Neutrophil (primary cell): Measurements from ENCODE around the gene WASF1.

Source experiments
- H3K27ac ChIP-seq: fragments of 200-600 bp; sonication (generic); 2 replicates; pipeline ENCODE4 v1.5.1; 2016; ENCODE audit warnings: mild to moderate bottlenecking, moderate library complexity
- H3K27me3 ChIP-seq: fragments of 200-600 bp; sonication (generic); 2 replicates; pipeline ENCODE4 v1.6.0; 2016; ENCODE audit warnings: mild to moderate bottlenecking
- H3K36me3 ChIP-seq: fragments of 200-600 bp; sonication (generic); 2 replicates; pipeline ENCODE4 v1.5.1; 2017
- H3K4me1 ChIP-seq, 2 experiments: fragments of 200-600 bp in 1 of 2; sonication (generic) in 1 of 2; 1 replicate in 1 of 2; 2 replicates in 1 of 2; pipeline versions ENCODE4 v1.5.1 to v1.6.1; 2013 to 2016; ENCODE audit warnings: low read depth in 1 of 2, low read length in 1 of 2, mild to moderate bottlenecking in 1 of 2, moderate library complexity in 1 of 2; ENCODE audit not compliant: control insufficient read depth in 1 of 2, insufficient read depth in 1 of 2
- H3K4me3 ChIP-seq, 2 experiments: fragments of 200-600 bp in 1 of 2; sonication (generic) in 1 of 2; 1 replicate in 1 of 2; 2 replicates in 1 of 2; pipeline ENCODE4 v1.5.1; 2013 to 2016; ENCODE audit warnings: low read depth in 1 of 2, low read length in 1 of 2, mild to moderate bottlenecking in 1 of 2, moderate library complexity in 1 of 2
- H3K9me3 ChIP-seq: fragments of 200-600 bp; sonication (generic); 2 replicates; pipeline ENCODE4 v1.5.1; 2016
- TF ChIP-seq, protein P1 (sequence below): fragments of 200-600 bp; sonication (generic); IDR thresholded peaks from 2 replicates; pipeline ENCODE4 v1.5.1; 2016; ENCODE audit warnings: antibody characterized with exemption

Gene WASF1

DNA sequence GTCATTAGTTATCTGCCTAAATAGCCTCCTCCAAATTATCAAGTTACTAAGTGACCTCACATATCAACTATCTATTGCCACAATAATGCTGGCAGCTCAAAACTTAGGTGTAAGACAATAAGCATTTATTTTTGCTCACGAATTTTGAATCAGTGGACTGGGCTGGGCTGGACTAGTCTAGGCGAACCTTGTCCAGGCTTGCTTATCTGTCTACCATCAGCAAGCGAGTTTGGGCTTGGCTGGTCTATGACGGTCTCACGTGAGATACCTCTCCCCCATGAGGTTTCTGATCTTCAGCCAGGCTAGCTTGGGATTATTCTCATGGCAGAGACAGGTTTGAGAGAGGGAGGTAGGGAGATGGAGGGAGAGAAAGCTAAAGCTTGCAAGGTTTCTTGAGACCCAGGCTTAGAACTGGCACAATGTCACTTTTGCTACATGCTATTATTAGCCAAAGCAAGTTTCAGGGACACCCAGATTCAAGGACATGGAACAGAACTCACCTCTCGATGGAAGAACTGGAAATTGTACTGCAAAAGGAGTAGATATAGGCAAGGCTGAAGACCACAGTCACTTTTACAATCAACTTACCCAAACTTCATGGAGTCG is 80.9 kb downstream of the WASF1 start:
- H3K36me3 ChIP-seq, result no peaks in the 10 kb centered on the region
- H3K27ac ChIP-seq, result no peak overlapping the region
- TF ChIP-seq, protein P1, sequence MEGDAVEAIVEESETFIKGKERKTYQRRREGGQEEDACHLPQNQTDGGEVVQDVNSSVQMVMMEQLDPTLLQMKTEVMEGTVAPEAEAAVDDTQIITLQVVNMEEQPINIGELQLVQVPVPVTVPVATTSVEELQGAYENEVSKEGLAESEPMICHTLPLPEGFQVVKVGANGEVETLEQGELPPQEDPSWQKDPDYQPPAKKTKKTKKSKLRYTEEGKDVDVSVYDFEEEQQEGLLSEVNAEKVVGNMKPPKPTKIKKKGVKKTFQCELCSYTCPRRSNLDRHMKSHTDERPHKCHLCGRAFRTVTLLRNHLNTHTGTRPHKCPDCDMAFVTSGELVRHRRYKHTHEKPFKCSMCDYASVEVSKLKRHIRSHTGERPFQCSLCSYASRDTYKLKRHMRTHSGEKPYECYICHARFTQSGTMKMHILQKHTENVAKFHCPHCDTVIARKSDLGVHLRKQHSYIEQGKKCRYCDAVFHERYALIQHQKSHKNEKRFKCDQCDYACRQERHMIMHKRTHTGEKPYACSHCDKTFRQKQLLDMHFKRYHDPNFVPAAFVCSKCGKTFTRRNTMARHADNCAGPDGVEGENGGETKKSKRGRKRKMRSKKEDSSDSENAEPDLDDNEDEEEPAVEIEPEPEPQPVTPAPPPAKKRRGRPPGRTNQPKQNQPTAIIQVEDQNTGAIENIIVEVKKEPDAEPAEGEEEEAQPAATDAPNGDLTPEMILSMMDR, result no peak

DNA sequence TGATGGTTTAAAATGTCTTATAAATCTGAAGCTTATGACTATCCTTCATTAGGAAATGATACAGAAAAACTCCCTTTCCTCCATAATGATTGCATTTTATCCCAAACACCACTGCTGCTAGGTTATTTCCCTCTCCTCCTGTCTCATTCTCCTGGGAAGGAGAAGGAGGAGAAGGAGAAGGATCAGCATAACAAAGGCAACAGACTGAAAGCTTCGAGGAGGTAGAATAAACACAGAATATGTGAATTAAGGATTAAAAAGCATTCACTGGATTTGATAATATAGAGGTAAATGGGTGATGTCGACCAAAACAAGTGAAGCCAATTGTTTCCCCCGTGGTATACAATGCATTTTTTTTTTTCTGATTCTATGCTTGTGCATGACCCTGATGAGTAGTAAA is 82.0 kb downstream of the WASF1 start:
- Histone ChIP-seq H3K27ac (no peak overlapping the region), H3K4me3 (no peak overlapping the region), H3K9me3 (no peaks in the 10 kb centered on the region), H3K27me3 (no peaks in the 10 kb centered on the region), H3K36me3 (no peaks in the 10 kb centered on the region), H3K4me1 (peaks cover 19 to 30% of the 10 kb centered on the region in 2 experiments)
- TF ChIP-seq, protein P1, result no peak

More for the DNA sequence above, 80.9 kb downstream of the WASF1 start:
- no peaks in the 10 kb centered on the region for H3K9me3 ChIP-seq
- no peak overlapping the region for H3K4me3 ChIP-seq
- H3K27me3 ChIP-seq, result no peaks in the 10 kb centered on the region
- H3K4me1 ChIP-seq, result peaks cover 19 to 30% of the 10 kb centered on the region in 2 experiments

DNA sequence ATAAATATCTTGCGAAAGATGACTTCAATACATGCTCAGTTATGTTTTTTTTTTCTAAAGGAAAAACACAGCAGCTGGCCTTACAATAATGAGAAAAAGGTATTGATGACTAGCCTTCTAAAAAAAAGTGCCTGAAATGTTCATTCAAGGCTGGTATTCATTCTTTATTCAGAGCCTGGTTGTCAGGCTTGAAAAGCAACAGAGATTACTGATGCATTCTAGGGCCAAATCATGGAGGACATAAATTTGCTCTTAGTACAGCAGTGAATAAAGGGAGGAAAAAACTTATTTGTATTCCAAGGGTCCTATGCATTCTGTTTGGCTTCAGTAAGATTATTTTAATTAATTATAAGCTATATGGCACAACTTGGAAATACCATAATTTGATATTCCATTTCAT is 83.5 kb downstream of the WASF1 start:
- H3K4me1 ChIP-seq, result peaks cover 19 to 25% of the 10 kb centered on the region in 2 experiments
- no peak overlapping the region for H3K27ac ChIP-seq
- TF ChIP-seq, protein P1, result no peak

DNA sequence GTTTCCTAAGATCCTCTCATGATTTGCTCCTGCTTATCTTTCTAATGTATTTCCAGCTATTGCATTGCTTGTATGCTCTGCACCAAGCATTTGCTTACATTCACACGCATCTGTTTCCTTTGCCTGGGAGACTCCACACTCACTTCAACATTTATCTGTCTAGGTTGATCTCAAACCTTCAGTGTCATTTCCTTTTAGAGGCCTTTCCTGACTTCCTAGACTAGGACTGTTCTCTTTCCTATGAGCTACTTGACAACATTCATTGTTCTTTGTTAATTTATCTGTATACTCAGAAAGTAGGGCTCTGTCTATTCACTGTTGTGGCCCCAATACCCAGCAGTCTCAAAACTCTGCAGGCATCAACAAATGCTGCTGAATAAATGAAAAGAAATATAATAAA is 84.4 kb downstream of the WASF1 start:
- Histone ChIP-seq H3K27ac (no peak overlapping the region), H3K4me3 (no peak overlapping the region), H3K9me3 (no peaks in the 10 kb centered on the region), H3K27me3 (no peaks in the 10 kb centered on the region), H3K36me3 (no peaks in the 10 kb centered on the region), H3K4me1 (peaks cover 19 to 21% of the 10 kb centered on the region in 2 experiments)
- TF ChIP-seq, protein P1, result no peak

More for the DNA sequence above, 83.5 kb downstream of the WASF1 start:
- no peaks in the 10 kb centered on the region for H3K36me3 ChIP-seq
- no peaks in the 10 kb centered on the region for H3K9me3 ChIP-seq
- H3K4me3 ChIP-seq, result no peak overlapping the region
- H3K27me3 ChIP-seq, result no peaks in the 10 kb centered on the region

DNA sequence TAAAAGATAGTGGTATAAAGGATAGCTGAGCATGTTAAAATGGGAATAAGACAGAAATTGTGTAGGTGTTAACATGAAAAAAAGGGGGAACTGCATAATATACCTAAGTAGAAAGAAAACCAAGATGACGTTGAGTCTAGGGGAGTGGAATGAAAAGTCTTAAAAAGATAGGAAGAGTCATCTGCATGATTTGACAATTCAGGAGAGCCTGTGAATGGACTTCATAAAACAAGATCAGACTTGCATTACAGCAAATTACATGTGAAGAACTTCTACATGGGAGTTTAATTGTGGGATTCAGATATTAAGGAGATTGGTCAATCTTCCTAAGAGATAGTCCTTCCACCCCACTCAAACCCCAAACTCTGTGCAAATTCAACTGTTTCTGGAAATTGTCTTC is 85.5 kb downstream of the WASF1 start:
- Histone ChIP-seq H3K4me1 (peaks cover 19% of the 10 kb centered on the region in 2 experiments), H3K27ac (no peak overlapping the region), H3K36me3 (no peaks in the 10 kb centered on the region), H3K4me3 (no peak overlapping the region), H3K27me3 (no peaks in the 10 kb centered on the region), H3K9me3 (no peaks in the 10 kb centered on the region)
- TF ChIP-seq, protein P1, result no peak
